Lung (tissue), 12 donors: ENCODE measurements around the gene ZNF516. TPM values are rescaled to one million over a fixed set of nuclear protein-coding genes. Genes with fewer than 3 reads are reported as not detected.

Experiments used
- ATAC-seq: fragments of 200-7000 bp; cut with Tn5 transposase; one replicate; pipeline ENCODE4 v1.9.1; 2020; ENCODE audit warnings: moderate number of reproducible peaks; ENCODE audit not compliant: insufficient read depth, low FRiP score
- DNase-seq, 3 donors: peaks; one replicate each; pipeline ENCODE4 v3.0.0-alpha.2; 2013 to 2017
- H3K27ac ChIP-seq, 2 donors: one replicate each; pipeline ENCODE4 v1.5.1; 2013; ENCODE audit warnings: mild to moderate bottlenecking in 2 of 2, moderate library complexity in 2 of 2, control low read depth in 1 of 2, inconsistent platforms in 1 of 2, low read depth in 1 of 2, low read length in 1 of 2
- H3K27me3 ChIP-seq, 3 donors: one replicate each; pipeline ENCODE4 v1.5.1; 2013; ENCODE audit warnings: low read length in 2 of 3; ENCODE audit not compliant: control insufficient read depth in 3 of 3, insufficient read depth in 3 of 3
- H3K36me3 ChIP-seq, 4 donors: one replicate each; pipeline ENCODE4 v1.5.1; 2013; ENCODE audit warnings: low read length in 4 of 4, mild to moderate bottlenecking in 1 of 4, moderate library complexity in 1 of 4; ENCODE audit not compliant: control insufficient read depth in 4 of 4, insufficient read depth in 4 of 4
- H3K4me1 ChIP-seq, 5 donors: one replicate each; pipeline ENCODE4 v1.5.1; 2013; ENCODE audit warnings: low read length in 5 of 5, mild to moderate bottlenecking in 2 of 5, moderate library complexity in 1 of 5; ENCODE audit not compliant: control insufficient read depth in 5 of 5, insufficient read depth in 5 of 5
- H3K4me3 ChIP-seq: one replicate; pipeline ENCODE4 v1.5.1; 2013; ENCODE audit warnings: mild to moderate bottlenecking, control low read depth, moderate library complexity
- H3K9ac ChIP-seq, 2 donors: one replicate each; pipeline ENCODE4 v1.5.1; 2013; ENCODE audit warnings: low read length in 2 of 2, control low read depth in 1 of 2; ENCODE audit not compliant: insufficient read depth in 1 of 2
- H3K9me3 ChIP-seq, 4 donors: one replicate each; pipeline ENCODE4 v1.5.1; 2013; ENCODE audit warnings: low read length in 3 of 4, mild to moderate bottlenecking in 1 of 4, moderate library complexity in 1 of 4; ENCODE audit not compliant: control insufficient read depth in 4 of 4, insufficient read depth in 3 of 4
- CTCF ChIP-seq: IDR thresholded peaks from 2 replicates; pipeline ENCODE4 v1.5.1; 2012; ENCODE audit warnings: mild to moderate bottlenecking; ENCODE audit errors: control extremely low read depth, extremely low read depth
- WGBS, 2 donors: extraction: QIAGEN DNeasy Blood & Tissue Kit; methylation state at CpG; one replicate each; pipeline ENCODE4 v1.1.7; 2013; 5-methylcytosine and 5-hydroxymethylcytosine counted together
- polyA plus RNA-seq, 2 donors: library from polyadenylated mRNA; stranded (reverse); fragments of 200-250 nt; gene quantifications; one replicate each; pipeline ENCODE4 v1.2.1, GENCODE V29; 2013
- total RNA-seq, 2 donors: library from RNA; depleted of rRNA in 1 of 2; stranded (reverse); fragments of >200 nt in 1 of 2; gene quantifications; one replicate each; pipeline ENCODE4 v1.2.1, GENCODE V29; 2014 to 2021
- donor health status: control.
- donor health status: control.
- donor health status: Bipolar disorder and iron deficiency.
- donor health status: healthy.
- donor health status: DM: yes; HTN: yes; CAD: no.

ZNF516 gene
- total and polyA plus RNA-seq, 4 donors, result 7.7 to 45.4 (median 26.4) TPM

- ATAC-seq (no peak), DNase-seq (no peak)
- H3K27me3 ChIP-seq, result no peaks in the 10 kb centered on the region
- no peak overlapping the region for H3K27ac ChIP-seq
- 89 to 98% methylated on average over 3 of the region's 3 CpGs for WGBS, 2 donors
- peaks cover 0 to 2% (median 0%) of the 10 kb centered on the region in 4 donors for H3K9me3 ChIP-seq
- H3K4me1 ChIP-seq, result peaks cover 0 to 20% (median 5%) of the 10 kb centered on the region in 5 donors
- TF ChIP-seq CTCF, result no peak
- no peak overlapping the region for H3K9ac ChIP-seq
- no peak overlapping the region for H3K4me3 ChIP-seq
- H3K36me3 ChIP-seq, result no peaks in the 10 kb centered on the region
These were observed 20.5 kb upstream of the ZNF516 start for GRCh38 chr18:76515576-76515975.

- 62 to 75% methylated on average over 10 of the region's 10 CpGs for WGBS, 2 donors
- no peak overlapping the region for H3K27ac ChIP-seq
- no peaks in the 10 kb centered on the region for H3K36me3 ChIP-seq
- peaks cover 0 to 2% (median 0%) of the 10 kb centered on the region in 4 donors for H3K9me3 ChIP-seq
- TF ChIP-seq CTCF, result no peak
- H3K4me1 ChIP-seq, result peaks cover 0 to 17% (median 1%) of the 10 kb centered on the region in 5 donors
- ATAC-seq (no peak), DNase-seq (no peak)
- no peak overlapping the region for H3K4me3 ChIP-seq
- no peaks in the 10 kb centered on the region for H3K27me3 ChIP-seq
- no peak overlapping the region for H3K9ac ChIP-seq
These were observed 19.5 kb upstream of the ZNF516 start for GRCh38 chr18:76514573-76514972.

GRCh38 chr18:76507830-76508385, 12.9 kb upstream of the ZNF516 start:
- no peak for TF ChIP-seq CTCF
- H3K9ac ChIP-seq, result no peak overlapping the region
- H3K4me3 ChIP-seq, result no peak overlapping the region
- ATAC-seq (no peak), DNase-seq (no peak)
- 54 to 88% methylated on average over 17 of the region's 17 CpGs for WGBS, 2 donors
- no peaks in the 10 kb centered on the region for H3K9me3 ChIP-seq
- peaks cover 0 to 8% (median 0%) of the 10 kb centered on the region in 5 donors for H3K4me1 ChIP-seq
- no peaks in the 10 kb centered on the region for H3K36me3 ChIP-seq
- H3K27me3 ChIP-seq, result no peaks in the 10 kb centered on the region
- no peak overlapping the region for H3K27ac ChIP-seq
